Skeletal muscle tissue (tissue), 4 donors: ENCODE results near the gene RBM10. TPM values are rescaled to one million over a fixed set of nuclear protein-coding genes. Genes with fewer than 3 reads are reported as not detected.

Source experiments
- H3K27ac ChIP-seq: one replicate; pipeline ENCODE4 v1.7.0; 2013; ENCODE audit warnings: mild to moderate bottlenecking, low read depth, low read length, inconsistent platforms
- H3K27me3 ChIP-seq, 3 donors: one replicate each; pipeline ENCODE4 v1.7.0; 2013; ENCODE audit warnings: low read length in 3 of 3; ENCODE audit not compliant: control insufficient read depth in 3 of 3, insufficient read depth in 3 of 3
- H3K36me3 ChIP-seq, 3 donors: one replicate each; pipeline ENCODE4 v1.7.0; 2013; ENCODE audit warnings: low read length in 3 of 3; ENCODE audit not compliant: control insufficient read depth in 3 of 3, insufficient read depth in 3 of 3
- H3K4me1 ChIP-seq, 3 donors: one replicate each; pipeline ENCODE4 v1.7.0; 2013; ENCODE audit warnings: low read length in 3 of 3, mild to moderate bottlenecking in 3 of 3; ENCODE audit not compliant: control insufficient read depth in 3 of 3, insufficient read depth in 3 of 3
- H3K4me3 ChIP-seq, 3 donors: one replicate each; pipeline ENCODE4 v1.7.0; 2013; ENCODE audit warnings: low read length in 3 of 3
- H3K9ac ChIP-seq, 3 donors: one replicate each; pipeline ENCODE4 v1.7.0; 2013; ENCODE audit warnings: low read length in 3 of 3, mild to moderate bottlenecking in 3 of 3, moderate library complexity in 2 of 3, low read depth in 1 of 3
- H3K9me3 ChIP-seq, 3 donors: one replicate each; pipeline ENCODE4 v1.7.0; 2013; ENCODE audit warnings: low read length in 3 of 3; ENCODE audit not compliant: control insufficient read depth in 3 of 3
- total RNA-seq: library from RNA; depleted of rRNA; stranded (reverse); fragments of >200 nt; gene quantifications from one replicate; pipeline ENCODE4 v1.2.3, GENCODE V29; 2014
- donor health status: Osteomylitis.

The RBM10 gene
- total RNA-seq, 1 donor from 2014 or later, result 30.8 TPM

DNA sequence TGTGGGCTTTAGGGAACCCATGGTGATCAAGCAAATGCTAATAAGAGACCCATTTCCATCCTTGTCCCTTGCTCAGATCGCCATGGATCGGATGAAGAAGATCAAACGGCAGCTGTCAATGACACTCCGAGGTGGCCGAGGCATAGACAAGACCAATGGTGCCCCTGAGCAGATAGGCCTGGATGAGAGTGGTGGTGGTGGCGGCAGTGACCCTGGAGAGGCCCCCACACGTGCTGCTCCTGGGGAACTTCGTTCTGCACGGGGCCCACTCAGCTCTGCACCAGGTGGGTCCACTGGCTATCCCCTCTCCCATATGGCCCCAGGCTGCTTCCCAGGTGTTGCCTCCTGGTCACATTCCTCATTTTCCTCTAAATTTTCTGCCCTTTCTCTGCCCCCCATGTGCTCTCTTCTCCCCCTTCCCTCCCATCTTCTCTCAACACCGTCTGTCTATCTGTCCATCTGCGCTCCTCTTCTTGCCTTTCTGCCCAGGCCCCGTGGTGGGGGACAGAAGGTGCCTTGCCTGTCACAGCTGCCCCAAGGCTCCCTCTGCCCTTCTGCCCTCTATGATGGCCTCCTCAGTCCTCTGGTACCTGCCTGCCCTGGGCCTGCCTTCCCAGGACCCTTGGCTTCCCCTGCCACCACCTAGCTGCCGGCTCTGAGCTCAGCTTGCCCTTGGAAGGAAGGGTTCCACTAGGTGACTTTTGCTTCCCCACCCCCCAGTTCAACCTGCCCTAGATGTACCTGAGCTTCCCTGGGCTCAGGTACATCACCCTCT, 78.6 kb downstream of the RBM10 start:
- no peak overlapping the region for H3K27ac ChIP-seq
- H3K36me3 ChIP-seq, result peaks cover 46 to 53% (median 47%) of the 10 kb centered on the region in 3 donors
- H3K27me3 ChIP-seq, result no peaks in the 10 kb centered on the region
- no peaks in the 10 kb centered on the region for H3K9me3 ChIP-seq
- H3K4me3 ChIP-seq, result no peak overlapping the region
- no peak overlapping the region for H3K9ac ChIP-seq
- peaks cover 11 to 19% (median 16%) of the 10 kb centered on the region in 3 donors for H3K4me1 ChIP-seq

DNA sequence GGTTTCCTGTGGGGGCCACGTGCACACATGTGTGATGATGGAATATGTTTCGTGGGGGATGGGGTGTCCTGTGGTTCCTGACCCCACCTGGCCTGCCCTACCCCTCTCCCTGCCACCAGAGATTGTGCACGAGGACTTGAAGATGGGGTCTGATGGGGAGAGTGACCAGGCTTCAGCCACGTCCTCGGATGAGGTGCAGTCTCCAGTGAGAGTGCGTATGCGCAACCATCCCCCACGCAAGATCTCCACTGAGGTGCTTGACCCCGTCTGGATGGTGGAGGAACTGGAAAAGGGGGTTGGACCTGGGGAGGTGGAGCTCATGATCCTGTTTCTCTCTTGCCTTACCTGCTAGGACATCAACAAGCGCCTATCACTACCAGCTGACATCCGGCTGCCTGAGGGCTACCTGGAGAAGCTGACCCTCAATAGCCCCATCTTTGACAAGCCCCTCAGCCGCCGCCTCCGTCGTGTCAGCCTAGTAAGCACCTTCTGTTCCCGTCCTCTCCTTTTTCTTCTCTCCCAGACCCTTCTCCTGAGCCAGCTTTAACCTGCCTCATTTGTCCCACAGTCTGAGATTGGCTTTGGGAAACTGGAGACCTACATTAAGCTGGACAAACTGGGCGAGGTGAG, 79.4 kb downstream of the RBM10 start:
- H3K27me3 ChIP-seq, result no peaks in the 10 kb centered on the region
- peaks cover 49 to 57% (median 51%) of the 10 kb centered on the region in 3 donors for H3K36me3 ChIP-seq

DNA sequence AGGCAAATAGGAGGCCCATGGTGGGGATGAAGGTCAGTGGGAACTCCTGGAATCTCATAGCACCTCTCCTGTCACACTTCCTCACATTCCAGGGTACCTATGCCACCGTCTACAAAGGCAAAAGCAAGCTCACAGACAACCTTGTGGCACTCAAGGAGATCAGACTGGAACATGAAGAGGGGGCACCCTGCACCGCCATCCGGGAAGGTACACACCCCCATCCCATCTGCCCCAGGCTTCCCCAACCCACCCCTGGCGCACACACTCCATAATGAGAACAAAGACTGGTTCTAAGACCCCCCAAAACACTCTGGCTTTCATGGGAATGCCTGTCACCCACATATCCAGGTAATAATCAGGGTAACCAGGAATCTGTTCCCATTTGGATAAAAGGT, 79.9 kb downstream of the RBM10 start:
- peaks cover 9 to 12% (median 12%) of the 10 kb centered on the region in 3 donors for H3K4me1 ChIP-seq
- peaks cover 49 to 57% (median 51%) of the 10 kb centered on the region in 3 donors for H3K36me3 ChIP-seq
- no peak overlapping the region for H3K27ac ChIP-seq

More for the DNA sequence above, 79.4 kb downstream of the RBM10 start:
- no peaks in the 10 kb centered on the region for H3K9me3 ChIP-seq
- no peak overlapping the region for H3K4me3 ChIP-seq
- no peak overlapping the region for H3K9ac ChIP-seq
- H3K27ac ChIP-seq, result no peak overlapping the region
- peaks cover 11 to 17% (median 16%) of the 10 kb centered on the region in 3 donors for H3K4me1 ChIP-seq

DNA sequence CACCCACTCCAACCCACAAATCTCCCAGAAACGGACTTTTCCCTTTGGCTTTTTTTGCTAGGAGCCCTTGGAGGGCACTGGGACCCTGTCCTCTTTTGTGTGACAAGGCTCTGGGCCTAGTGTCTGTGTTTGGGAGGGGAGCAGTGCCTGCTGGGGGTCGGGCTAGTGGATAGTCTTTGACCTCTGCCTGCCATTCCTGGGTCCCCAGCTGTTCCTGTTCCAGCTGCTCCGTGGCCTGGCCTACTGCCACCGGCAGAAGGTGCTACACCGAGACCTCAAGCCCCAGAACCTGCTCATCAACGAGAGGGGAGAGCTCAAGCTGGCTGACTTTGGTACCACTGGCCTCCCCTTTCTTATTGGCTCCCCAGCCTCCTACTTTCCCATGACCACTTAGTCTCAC, 81.0 kb downstream of the RBM10 start:
- H3K4me1 ChIP-seq, result peaks cover 0 to under 1% (median 0%) of the 10 kb centered on the region in 3 donors
- peaks cover 49 to 57% (median 51%) of the 10 kb centered on the region in 3 donors for H3K36me3 ChIP-seq
- no peak overlapping the region for H3K9ac ChIP-seq
- H3K9me3 ChIP-seq, result no peaks in the 10 kb centered on the region
- no peak overlapping the region for H3K4me3 ChIP-seq
- no peaks in the 10 kb centered on the region for H3K27me3 ChIP-seq
- H3K27ac ChIP-seq, result no peak overlapping the region

More for the DNA sequence above, 79.9 kb downstream of the RBM10 start:
- Histone ChIP-seq H3K4me3 (no peak overlapping the region), H3K9ac (no peak overlapping the region), H3K9me3 (no peaks in the 10 kb centered on the region), H3K27me3 (no peaks in the 10 kb centered on the region)

DNA sequence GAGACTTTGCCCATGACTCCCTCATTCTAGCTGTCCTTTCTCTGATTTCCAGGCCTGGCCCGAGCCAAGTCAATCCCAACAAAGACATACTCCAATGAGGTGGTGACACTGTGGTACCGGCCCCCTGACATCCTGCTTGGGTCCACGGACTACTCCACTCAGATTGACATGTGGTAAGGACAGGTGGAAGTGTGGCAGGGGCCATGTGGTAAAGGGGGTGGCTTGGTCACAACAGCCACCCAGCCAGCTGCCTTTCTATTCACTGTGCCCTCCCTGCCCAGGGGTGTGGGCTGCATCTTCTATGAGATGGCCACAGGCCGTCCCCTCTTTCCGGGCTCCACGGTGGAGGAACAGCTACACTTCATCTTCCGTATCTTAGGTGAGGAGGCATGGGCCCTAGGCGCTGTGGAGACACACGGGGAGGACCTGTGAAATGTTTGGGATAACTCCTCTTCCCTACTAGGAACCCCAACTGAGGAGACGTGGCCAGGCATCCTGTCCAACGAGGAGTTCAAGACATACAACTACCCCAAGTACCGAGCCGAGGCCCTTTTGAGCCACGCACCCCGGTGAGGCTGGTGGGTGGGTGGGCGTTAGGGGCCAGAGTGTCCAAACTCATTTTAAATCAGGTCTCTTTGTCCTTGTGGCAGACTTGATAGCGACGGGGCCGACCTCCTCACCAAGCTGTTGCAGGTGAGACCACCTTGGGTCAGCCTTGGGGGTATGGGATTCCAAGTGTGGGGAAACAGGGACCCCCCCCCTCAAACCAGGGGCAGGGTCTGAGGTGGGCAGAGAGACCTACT, 81.7 kb downstream of the RBM10 start:
- peaks cover 49 to 57% (median 51%) of the 10 kb centered on the region in 3 donors for H3K36me3 ChIP-seq
- H3K27me3 ChIP-seq, result no peaks in the 10 kb centered on the region

DNA sequence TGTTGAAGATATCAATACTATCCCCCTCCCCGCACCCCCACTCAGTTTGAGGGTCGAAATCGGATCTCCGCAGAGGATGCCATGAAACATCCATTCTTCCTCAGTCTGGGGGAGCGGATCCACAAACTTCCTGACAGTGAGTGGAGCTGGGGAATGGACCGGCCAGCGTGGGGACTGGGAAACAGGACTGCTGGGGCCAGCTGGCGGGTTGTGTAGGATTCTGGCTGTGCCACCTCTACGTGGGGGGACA, 82.2 kb downstream of the RBM10 start:
- H3K27me3 ChIP-seq, result no peaks in the 10 kb centered on the region
- H3K4me1 ChIP-seq, result peaks cover 0 to under 1% (median under 1%) of the 10 kb centered on the region in 3 donors
- H3K9ac ChIP-seq, result no peak overlapping the region
- no peak overlapping the region for H3K27ac ChIP-seq
- peaks cover 49 to 57% (median 50%) of the 10 kb centered on the region in 3 donors for H3K36me3 ChIP-seq
- H3K4me3 ChIP-seq, result no peak overlapping the region
- H3K9me3 ChIP-seq, result no peaks in the 10 kb centered on the region

More for the DNA sequence above, 81.7 kb downstream of the RBM10 start:
- no peak overlapping the region for H3K4me3 ChIP-seq
- H3K4me1 ChIP-seq, result no peaks in the 10 kb centered on the region
- no peak overlapping the region for H3K9ac ChIP-seq
- H3K9me3 ChIP-seq, result no peaks in the 10 kb centered on the region
- no peak overlapping the region for H3K27ac ChIP-seq

DNA sequence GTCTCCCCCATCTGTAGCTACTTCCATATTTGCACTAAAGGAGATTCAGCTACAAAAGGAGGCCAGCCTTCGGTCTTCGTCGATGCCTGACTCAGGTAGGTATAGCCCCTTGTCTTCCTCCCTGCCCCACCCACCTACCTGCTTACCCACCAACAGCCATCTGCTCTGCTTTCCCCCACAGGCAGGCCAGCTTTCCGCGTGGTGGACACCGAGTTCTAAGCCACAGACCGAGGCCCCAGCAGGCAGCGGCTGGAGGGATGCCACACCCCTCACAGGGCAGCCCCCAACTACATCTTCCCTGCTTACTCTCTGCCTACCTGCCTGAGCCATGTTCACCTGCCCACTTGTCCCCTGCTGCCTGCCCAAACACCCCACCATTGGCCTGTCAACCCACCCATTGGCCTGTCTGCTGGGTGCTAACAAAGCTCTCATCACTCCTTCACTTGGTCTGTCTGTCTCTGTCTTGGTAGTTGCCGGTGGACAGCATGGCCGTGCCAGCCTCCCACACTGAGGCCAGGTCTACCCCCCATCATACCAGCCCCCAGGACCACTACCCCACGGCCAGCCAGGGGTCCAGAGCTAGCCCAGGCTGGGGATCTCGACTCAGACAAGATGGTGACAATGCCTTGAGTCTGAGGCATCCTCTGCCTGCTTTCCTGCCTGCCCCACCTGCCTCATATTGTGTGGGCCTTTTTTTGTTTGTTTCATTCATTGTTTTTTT, 83.7 kb downstream of the RBM10 start:
- Histone ChIP-seq H3K36me3 (peaks cover 41 to 49% (median 46%) of the 10 kb centered on the region in 3 donors), H3K4me3 (no peak overlapping the region), H3K4me1 (peaks cover 0 to 8% (median 3%) of the 10 kb centered on the region in 3 donors), H3K9ac (no peak overlapping the region), H3K27me3 (no peaks in the 10 kb centered on the region), H3K9me3 (no peaks in the 10 kb centered on the region), H3K27ac (no peak overlapping the region)

DNA sequence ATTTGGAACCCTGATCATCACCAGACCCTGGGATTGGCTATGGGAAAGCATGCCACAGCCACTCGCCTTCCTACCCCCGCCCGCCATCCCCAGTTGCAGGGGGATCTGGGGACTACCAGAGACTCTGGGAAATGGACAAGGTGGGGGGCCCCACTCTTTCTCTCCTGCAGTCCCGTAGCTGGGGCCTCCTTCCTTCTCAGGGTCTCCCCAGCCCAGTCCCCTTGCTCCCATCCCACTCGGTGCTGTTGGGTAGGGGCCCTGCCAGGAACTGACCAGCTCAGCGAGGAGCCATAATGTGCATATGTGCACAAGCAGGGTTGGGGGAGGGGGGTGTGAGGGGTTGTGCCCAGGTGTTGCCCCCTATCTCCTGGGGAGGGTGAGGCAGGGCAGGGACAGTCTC, 84.4 kb downstream of the RBM10 start:
- no peaks in the 10 kb centered on the region for H3K27me3 ChIP-seq
- H3K36me3 ChIP-seq, result peaks cover 34 to 42% (median 41%) of the 10 kb centered on the region in 3 donors

DNA sequence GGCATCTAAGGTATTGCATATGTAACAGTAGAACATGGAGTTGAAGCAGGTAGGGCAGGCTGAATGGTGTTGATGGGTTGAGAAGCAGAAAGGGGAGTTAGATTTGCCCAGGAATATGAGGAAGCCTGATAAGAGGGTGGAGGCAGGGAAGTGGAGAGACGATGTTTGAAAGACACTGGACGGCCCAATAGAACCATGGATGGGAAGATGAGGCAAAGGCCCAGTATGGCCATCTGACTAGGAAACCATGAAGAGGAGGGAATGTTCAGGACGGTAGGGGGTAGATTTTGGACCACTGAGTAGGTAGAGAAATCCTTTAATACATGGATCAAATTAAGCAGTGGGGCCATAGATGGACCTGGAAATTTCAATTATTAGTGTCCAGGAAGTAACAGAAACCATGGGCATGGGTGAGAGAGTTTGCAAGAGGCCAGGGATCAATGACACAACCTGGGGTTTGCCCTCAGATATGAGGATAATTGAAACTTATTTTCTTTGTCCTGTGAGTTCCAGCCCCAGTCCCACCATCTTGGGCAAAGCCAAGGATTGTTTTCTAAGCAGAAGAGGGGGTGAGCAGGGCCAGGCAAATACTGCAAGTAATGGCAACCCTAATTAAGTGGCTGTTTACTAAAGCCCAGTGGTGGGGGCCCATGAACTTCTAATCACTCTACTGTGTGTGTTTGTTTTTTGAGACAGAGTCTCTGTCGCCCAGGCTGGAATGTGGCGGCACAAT, 85.3 kb downstream of the RBM10 start:
- H3K4me3 ChIP-seq, result no peak overlapping the region
- peaks cover 0 to 8% (median 3%) of the 10 kb centered on the region in 3 donors for H3K4me1 ChIP-seq
- peaks cover 25 to 33% (median 32%) of the 10 kb centered on the region in 3 donors for H3K36me3 ChIP-seq
- H3K27me3 ChIP-seq, result no peaks in the 10 kb centered on the region
- no peaks in the 10 kb centered on the region for H3K9me3 ChIP-seq
- no peak overlapping the region for H3K27ac ChIP-seq
- no peak overlapping the region for H3K9ac ChIP-seq

More for the DNA sequence above, 84.4 kb downstream of the RBM10 start:
- Histone ChIP-seq H3K4me3 (no peak overlapping the region), H3K27ac (no peak overlapping the region), H3K9me3 (no peaks in the 10 kb centered on the region), H3K4me1 (peaks cover 0 to 8% (median 3%) of the 10 kb centered on the region in 3 donors), H3K9ac (no peak overlapping the region)
